Activated T-helper 1 cell treated with Interleukin-2 at 50 U/mL for 16 hours (primary cell): ENCODE data around the gene PADI2.
"Not testable (repeated sequence)": the region's sequence is repeated elsewhere in the genome, so short reads cannot be mapped to it uniquely, and the experiment has no call there.

Experiments used
- DNase-seq: peaks from one replicate; pipeline ENCODE4 v3.0.0-alpha.2; 2020; ENCODE audit warnings: low read depth

Gene PADI2

DNA sequence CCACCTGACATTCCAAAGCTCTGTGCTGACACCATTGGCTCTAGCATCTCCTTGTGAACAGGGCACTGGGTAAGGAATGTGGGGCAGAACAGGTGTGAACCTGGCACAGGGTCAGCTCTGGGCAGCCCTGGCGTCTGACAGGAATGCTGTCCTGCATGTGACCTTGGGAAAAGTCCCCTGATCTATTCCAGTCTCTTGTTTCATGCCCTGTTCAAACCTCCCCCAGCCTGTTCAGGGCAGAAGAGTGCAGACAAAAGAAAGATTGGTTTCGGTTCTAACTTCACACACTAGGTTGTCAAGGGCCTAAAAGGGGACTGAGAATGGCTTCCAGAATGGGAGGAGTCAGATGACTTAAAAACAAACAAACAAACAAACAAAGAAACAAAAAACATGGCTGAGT lies 37.8 kb downstream of the PADI2 start:
- DNase-seq = no peak

DNA sequence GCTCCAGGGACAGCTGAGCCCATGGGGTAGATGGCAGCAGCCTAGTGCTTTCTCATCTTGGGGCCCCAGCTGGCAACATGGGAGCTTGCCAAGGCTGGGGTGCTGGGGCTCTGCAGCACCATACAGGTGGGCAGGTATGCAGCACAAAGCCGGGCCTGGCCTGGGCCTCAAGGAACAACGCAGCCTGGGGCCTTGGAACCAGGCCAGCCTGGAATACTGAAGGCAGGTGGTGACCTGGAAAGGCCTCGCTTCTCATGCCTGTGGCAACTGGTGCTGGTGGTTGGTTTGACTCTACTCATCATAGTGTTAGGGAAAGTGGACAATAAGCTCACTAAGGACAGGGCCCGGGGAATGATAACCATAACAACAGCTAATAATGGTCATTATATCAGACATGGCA lies 38.4 kb downstream of the PADI2 start:
- DNase-seq = no peak

DNA sequence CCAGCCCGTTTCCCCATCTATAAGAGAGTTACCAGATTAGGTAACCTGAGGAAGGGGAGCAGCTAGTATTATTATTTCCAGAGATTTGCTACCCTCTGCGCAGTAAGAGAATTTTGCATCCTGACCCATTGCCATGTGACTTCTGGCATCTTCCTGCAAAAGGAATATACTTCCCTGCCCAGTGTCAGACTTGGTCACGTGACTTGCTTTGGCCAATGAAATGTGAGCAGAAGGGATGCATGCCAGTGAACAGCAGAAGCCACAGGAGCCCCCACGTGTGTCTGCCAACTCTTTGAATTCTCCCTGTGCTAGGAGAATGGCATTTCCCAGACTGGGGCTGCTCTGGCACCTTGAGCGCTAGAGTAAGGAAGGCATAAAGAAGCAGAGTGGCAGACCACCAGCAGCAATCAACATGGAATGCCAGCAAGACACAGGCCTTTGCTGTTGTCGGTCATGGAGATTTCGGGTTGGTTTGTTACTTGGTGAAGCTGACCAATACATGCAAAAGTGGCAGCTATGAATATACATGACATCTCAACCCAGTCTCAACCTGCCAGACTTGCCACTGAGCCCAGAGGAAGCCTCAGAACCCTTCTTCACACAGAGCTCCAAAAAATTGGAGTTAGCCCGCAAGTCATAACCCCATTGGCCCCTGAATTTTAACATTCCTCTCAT lies 39.0 kb downstream of the PADI2 start:
- no peak for DNase-seq

GRCh38 chr1:17078991-17079868 lies 40.0 kb downstream of the PADI2 start:
- DNase-seq = no peak

DNA sequence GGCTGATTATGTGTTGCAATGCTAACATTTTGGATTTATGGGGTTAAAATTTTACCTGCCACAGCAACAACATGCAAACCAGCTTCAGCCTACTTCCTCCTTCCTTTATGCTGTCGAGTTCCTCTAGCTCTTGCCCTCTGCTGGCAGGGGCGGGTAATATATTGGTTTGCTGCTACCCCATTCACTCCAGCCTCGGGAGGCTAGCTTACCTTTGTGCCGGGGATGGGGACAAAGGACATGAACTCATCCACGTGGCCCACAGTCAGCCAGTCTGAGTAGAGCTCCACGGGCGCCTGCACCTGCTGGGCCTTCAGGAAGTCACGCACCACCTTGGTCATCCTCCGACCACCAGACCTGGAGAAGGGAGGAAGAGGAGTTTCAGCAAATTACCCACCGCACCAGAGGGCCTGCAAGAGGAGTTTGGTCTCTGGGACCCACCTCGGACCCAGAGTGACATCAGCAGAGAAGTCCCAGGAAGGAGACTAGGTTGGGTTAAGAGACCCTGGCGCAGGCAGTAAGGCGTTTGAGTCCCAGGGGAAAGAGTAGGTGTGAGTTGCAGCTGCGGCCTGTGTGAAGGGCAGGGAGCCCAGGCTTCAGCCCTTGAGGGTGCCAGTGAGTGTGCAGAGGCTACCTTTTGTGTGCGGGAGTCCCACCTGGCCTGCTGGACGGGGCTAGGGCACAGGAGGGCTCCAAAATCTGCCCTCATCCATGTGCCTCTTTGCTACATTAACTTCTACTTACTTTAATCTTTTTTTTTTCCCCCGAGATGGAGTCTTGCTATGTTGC lies 43.6 kb downstream of the PADI2 start:
- no peak for DNase-seq

DNA sequence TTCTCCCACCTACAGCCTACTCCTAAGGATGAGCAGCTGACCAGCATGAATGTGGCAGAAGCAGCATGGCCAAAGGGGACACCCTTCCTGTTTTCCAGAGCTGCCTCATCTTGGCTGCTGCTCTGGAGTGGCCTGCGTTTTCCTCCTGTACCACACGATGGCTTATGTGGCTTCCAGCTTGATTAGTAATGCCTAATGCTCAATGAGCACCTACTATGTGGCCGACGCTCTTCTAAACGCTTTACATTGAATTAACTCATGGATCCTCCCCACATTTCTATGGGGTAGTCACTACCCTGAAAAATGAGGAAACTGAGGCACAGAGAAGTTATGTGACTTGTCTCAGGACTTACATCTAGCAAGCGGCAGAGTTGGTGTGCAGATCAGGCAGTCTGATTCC lies 47.5 kb downstream of the PADI2 start:
- no peak for DNase-seq

GRCh38 chr1:17070163-17070525 lies 49.1 kb downstream of the PADI2 start:
- DNase-seq = no peak

GRCh38 chr1:17069452-17070162 lies 49.6 kb downstream of the PADI2 start:
- DNase-seq = no peak

GRCh38 chr1:17068789-17069188 lies 50.5 kb downstream of the PADI2 start:
- no peak for DNase-seq

DNA sequence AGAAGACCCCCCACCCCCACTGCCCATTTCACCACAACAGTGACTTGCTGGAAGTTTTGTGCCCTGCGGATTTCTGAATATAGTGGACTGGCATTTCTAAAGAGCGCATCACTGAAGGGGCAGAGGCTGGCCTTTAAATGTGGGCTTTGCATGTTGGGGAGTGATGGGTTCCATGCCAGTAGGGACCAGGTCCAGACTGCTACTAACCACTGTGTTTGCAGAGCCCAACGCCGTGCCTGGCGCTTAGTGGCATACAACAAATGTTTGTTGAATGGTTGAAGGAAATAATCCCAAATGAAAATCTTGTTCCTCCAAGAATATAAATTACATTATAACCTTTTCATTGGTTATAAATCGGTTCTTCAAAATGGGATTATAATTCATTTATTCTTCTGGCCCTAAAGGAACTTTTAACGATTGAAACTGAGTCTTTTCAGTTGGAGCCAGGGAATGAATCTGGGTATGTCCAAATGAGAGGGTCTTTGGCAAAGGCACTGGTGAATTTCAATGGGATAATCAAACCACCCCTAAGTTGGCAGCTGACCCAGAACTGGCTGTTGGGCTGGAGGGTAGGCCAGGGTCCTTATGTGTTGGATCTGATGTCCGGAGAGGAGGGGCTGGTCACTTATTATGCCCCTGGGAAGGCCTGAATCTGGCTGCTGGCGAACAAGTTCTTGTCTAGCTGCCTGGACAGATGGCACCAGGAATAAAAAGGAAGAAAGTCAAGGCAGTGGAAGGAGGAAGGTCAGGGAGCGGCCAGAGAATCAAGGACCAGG lies 51.6 kb downstream of the PADI2 start:
- DNase-seq = no peak

DNA sequence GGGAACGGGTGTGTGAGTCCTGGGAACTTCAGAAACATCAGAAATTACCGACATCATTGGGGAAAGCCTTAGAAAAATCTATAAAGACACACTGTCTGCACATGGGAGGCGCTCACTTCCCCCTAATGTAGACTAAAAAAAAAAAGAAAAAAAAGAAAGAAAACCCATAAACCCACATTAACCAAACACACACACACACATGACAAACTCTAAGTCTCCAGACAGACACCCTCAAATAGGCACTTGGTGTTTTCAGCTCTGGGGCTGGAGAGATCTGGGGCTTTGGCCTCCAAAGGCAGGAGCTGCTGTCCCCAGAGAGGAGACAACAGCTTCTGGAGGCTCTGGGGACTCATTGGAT lies 52.2 kb downstream of the PADI2 start:
- DNase-seq = no peak

DNA sequence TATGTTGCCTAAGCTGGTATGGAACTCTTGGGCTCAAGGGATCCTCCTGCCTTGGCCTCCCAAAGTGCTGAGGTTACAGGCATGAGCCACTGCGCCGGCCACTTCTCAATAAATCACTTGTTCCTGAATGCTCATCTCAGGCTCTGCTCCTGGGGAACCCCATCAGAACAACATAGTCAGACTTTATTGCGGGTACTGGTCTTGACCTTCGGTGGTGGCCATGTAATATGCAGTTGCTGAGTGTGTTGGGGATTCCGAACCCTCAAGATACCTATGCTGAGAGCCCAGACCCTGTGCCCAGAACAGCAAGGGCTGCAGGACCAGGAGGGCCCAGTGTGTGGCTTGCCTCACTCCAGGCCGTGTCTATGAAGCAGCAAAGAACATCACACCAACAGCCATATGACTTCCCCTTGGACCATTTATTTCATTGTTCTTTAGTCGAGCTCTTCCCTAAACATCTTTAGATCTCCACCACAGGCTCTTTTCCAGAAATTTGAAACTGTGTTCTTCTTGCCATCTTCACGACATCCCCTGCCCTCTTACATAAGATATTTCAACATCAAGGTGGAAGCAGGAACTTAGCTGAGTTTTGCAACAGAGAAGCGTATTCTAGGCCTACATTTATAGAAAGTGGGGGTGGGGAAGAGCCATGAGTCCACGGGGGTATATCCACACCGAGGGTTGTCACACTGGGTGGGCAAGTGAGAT lies 52.7 kb downstream of the PADI2 start:
- DNase-seq = no peak

DNA sequence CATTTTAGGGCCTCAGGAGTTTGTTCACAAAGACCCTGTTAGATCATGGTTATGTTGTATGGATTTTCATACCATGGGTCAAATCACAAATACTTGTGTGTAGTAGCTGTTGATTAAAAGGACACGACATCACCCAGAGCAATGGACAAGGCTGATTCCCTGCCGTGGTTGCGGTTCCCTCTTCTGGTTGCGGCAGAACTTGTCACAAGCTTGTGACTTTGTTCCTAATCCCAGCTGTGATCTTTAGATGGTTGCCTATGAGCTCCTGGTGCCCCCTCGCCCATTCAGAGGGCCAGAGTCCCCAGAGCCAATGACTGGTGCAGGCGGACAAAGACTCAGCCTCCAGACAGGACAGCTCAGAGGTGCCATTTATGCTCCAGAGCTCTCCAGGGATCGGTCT lies 53.6 kb downstream of the PADI2 start:
- DNase-seq = no peak

GRCh38 chr1:17062751-17063150 lies 56.5 kb downstream of the PADI2 start:
- not testable (repeated sequence) for DNase-seq

- DNase-seq = no peak
Measured at GRCh38 chr1:17061892-17062291, 57.4 kb downstream of the PADI2 start.

DNA sequence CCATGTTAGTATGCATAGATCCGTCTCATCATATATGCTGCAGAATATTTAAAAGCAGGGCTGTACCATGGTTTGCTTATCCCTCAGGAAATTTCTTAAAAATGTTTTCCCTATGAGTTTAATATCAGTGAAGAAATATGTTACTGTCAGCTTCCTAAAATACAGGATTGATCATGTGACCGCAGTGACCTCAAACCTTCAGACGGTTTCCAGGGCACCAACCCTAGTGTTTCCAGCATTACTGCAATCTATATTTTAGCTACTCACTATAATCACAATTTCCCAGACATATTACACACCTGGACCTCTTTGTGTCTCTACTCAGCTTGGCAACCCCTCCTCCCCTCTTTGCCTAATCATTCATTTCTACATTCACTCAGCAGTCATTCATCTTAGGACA lies 57.8 kb downstream of the PADI2 start:
- DNase-seq = no peak

DNA sequence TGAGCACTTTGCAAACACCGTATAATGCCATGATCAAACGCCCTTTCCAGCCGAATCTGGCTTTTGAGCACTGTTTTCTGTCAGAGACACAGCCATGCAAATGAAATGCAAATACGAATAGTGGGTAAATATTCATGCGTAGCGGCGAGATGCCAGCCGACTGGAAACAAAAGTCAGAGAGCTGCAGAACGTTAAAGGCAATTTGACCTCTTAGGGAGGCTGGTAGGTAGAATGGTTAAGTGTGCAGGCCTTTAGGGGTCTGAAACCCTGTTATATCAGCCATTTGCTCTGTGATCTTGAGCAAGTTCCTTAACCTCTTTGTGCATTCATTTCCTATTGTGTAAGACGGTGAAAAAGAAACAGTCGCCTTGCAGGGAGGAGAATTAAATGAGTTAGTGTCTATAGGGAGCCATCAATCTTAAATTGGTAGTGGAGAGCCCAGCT lies 58.9 kb downstream of the PADI2 start:
- DNase-seq = no peak

GRCh38 chr1:17059391-17060305 lies 59.6 kb downstream of the PADI2 start:
- no peak for DNase-seq

DNA sequence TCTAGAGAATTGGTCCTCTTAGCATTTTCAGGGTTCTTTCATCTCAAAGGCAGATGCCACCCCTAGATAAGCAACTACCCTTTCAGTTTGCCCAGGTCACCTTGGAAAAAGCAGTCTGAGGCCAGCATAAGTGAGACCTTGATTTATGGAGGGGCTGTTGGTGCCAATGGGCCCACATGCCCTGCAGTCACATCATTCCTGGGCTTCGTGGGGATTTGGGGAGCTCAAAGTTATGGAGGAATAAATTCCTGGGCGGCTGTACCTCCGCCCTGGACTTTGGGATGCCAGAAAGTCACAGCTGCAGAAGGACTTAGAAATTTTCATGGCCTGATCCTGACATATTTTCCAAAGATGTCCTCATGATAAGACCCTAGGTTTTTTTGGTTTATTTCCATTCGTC lies 62.7 kb downstream of the PADI2 start:
- DNase-seq = no peak

DNA sequence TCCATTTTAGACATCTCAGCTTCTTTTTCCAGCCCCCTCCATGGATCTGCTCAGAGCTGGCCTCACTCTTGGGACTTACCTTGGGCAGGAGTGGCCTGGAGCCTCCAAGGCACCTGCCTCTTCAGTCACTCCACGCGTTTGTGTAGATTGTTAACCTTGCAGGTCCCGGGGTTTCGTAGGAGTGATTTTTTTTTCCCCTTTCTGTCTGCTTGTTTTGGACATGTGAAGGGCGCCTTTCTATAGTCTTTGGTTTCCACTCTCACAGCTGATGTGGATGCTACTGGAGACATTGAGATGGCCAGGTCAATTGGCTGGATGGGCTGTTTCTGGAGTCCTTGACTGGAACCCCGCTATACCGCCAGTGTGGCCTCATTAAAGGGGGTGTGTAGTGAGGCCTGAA lies 63.5 kb downstream of the PADI2 start:
- DNase-seq = no peak
